Choroid plexus epithelial cell (primary cell): Measurements from ENCODE around the gene SMCO2.
A peak's percentile ranks its signal among the peaks of the same experiment; 100 is the strongest.

Experiments used
- DNase-seq: peaks from one replicate; pipeline ENCODE4 v3.0.0-alpha.2; 2010; ENCODE audit warnings: low read depth
- H3K4me3 ChIP-seq: 2 replicates; pipeline ENCODE4 v1.5.1; 2011; ENCODE audit warnings: low read depth, mild to moderate bottlenecking, control low read depth, low read length, moderate library complexity
- TF ChIP-seq, protein P1 (sequence below): conservative IDR thresholded peaks from 2 replicates; pipeline ENCODE4 v1.5.1; 2011; ENCODE audit warnings: low read depth, mild to moderate bottlenecking, control low read depth, inconsistent platforms, low read length, moderate library complexity

SMCO2 gene

DNA sequence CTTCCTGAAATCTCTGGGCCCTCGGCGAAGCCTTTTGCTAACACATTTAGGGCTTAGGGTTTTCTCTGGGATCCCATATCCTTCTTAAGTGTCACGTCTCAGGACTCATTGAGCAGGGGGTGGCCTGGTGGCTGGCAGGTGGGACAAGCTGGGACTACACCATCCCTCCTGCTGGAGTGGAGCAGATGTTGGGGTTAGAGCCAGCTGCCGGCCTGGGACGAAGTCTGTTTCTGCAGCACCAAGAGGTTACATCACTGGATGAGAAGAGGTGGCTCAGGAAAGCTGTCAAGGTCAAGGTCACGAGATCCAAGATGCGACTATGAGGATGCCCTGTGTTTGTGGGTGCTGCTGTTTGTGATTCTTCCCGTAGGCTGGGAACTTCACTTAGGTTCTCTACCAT is 16.3 kb downstream of the SMCO2 start:
- TF ChIP-seq, protein P1, sequence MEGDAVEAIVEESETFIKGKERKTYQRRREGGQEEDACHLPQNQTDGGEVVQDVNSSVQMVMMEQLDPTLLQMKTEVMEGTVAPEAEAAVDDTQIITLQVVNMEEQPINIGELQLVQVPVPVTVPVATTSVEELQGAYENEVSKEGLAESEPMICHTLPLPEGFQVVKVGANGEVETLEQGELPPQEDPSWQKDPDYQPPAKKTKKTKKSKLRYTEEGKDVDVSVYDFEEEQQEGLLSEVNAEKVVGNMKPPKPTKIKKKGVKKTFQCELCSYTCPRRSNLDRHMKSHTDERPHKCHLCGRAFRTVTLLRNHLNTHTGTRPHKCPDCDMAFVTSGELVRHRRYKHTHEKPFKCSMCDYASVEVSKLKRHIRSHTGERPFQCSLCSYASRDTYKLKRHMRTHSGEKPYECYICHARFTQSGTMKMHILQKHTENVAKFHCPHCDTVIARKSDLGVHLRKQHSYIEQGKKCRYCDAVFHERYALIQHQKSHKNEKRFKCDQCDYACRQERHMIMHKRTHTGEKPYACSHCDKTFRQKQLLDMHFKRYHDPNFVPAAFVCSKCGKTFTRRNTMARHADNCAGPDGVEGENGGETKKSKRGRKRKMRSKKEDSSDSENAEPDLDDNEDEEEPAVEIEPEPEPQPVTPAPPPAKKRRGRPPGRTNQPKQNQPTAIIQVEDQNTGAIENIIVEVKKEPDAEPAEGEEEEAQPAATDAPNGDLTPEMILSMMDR, result no peak
- no peak overlapping the region for H3K4me3 ChIP-seq
- peak; percentile 24 for DNase-seq

DNA sequence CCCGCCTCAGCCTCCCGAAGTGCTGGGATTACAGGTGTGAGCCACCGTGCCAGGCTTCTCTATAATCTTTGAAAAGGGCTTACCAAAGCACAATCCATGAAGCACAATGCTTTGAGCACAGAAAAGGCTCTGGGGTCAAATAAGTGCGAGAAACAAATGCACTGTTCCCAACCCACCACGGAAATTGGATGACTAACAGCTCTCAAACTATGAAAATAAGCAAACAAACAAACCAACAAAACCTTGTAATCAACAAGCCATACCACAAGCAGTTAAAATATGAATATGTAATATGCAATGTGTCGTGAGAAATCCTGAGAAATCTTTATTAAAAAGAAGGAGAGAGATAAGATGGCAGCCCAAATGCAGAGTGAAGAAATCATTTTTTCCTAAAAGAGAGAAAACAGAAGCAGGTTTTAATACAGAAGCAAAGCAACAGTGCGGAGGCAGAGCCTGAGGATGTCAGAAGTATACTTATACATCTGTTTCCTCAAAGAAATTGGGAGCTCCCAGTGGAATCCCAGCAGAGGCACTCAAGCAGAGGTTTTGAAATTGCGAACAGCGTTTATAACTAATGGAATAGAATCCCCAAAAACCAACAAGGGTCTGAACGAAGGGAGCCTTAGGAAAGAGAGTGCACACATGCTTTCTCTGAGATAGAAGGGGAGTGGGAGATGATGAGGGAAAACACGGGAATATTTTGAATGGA is 17.1 kb downstream of the SMCO2 start:
- no peak overlapping the region for H3K4me3 ChIP-seq
- DNase-seq, result no peak
- TF ChIP-seq, protein P1, result no peak

DNA sequence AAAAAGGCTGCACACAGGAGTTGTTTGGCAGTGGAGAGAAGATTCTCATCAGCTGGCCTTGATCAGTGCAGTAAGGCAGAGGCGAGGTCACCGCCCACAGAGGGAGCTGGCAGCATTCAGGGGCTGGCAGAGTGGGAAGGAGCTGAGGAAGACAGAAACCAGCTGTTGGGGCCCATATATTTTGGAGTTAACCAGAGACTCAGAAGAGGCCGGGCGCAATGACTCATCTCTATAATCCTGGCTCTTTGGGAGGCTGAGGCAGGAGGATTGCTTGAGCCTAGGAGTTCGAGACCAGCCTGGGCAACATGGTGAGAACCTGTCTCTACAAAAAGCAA is 17.7 kb downstream of the SMCO2 start:
- H3K4me3 ChIP-seq, result no peak overlapping the region
- TF ChIP-seq, protein P1, result no peak
- no peak for DNase-seq

DNA sequence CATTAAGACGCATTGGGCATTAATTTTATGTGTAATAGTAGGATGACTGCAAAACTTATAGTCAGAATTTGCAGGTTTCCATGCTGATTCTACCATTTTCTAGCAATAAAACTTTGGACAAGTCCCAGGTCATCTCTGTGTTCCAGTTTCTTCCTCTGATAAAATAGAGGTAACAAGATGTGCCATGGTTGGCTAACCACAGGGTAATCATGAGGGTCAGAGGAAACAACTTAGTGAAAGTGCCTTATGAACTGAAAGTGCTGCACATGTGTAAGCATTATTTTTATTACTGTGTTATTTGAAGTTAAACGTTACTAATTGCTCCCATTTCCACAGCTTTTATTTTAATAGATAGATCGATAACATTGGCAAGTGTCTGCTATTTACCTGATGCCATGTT is 21.1 kb downstream of the SMCO2 start:
- TF ChIP-seq, protein P1, result no peak
- H3K4me3 ChIP-seq, result no peak overlapping the region
- DNase-seq, result no peak

DNA sequence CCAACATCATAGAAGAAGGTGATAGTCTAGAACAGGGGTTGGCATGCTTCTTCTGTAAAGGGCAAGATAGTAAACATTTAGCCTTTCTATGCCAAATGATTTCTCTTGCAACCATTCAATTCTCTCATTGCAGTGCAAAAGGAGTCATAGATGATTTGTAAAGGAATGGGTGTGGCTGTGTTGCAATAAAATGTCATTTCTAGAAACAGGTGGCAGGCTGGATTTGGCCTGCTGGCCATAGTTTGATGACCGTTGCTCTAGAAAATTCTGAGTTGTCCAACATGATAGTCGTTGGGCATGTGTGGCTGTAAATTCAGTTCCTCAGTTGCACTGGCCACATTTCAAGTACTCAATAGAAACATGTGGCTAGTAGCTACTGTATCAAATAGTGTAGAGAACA is 21.7 kb downstream of the SMCO2 start:
- H3K4me3 ChIP-seq, result no peak overlapping the region
- TF ChIP-seq, protein P1, result no peak
- DNase-seq, result no peak

DNA sequence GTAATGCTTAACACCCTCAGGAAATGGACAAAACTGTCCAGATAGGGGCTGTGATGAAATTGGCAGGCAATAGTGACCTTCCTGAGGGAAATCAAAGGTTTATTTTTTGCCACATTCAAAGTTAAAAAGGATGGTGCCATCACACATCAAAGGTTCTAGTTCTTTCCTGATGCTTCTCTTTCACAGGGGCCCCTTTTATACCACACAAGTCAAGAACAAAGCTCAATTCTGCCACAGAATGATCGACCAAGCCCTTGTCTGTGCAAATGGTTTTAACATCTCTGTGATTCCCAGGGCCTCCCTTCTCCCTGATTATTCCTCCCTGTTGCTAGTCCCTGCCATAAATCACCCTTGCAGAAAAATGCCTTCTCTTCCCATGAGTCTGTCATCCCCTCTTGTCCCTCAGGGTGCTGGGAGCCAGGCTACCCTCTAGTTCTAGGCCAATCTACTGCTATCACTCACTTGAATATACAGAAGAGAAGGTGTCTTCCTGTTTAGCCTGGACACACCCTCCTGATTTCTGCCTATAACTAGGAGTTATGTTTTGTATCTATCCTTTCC is 22.7 kb downstream of the SMCO2 start:
- no peak for DNase-seq
- no peak overlapping the region for H3K4me3 ChIP-seq
- TF ChIP-seq, protein P1, result no peak

DNA sequence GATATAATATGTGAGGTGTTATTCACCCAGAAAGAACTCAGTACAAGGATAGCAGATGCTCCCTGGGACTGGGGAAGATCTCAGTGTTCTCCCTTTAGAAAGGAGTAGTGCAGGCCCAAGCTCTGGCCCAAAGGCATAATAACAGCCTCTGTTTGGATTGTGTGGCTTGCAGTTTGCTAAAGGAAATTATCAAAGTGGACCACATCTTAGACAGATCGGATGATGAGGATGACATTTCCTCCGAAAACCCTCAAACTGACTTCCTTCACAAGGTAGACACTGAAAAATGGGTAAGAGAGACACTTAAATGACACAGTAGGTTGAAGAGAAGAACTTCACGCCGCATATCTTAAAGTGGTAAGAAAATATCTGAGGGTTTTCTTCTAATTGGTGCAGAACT is 26.1 kb downstream of the SMCO2 start:
- TF ChIP-seq, protein P1, result no peak
- no peak overlapping the region for H3K4me3 ChIP-seq
- DNase-seq, result no peak
